H9 (cell line): ENCODE results near the gene NCAM1. TPM values are rescaled to one million over a fixed set of nuclear protein-coding genes. Genes with fewer than 3 reads are reported as not detected.

ENCODE experiments used
- DNase-seq: peaks from one replicate; pipeline ENCODE4 v3.0.0-alpha.2; 2017
- H2AFZ ChIP-seq: one replicate; pipeline ENCODE4 v1.6.1; 2013; ENCODE audit warnings: mild to moderate bottlenecking, low read length, control low read depth, moderate library complexity
- H2AK5ac ChIP-seq: 2 replicates; pipeline ENCODE4 v1.6.1; 2013; ENCODE audit warnings: low read length, control low read depth, mixed read lengths; ENCODE audit not compliant: insufficient read length
- H2BK120ac ChIP-seq: one replicate; pipeline ENCODE4 v1.6.1; 2013; ENCODE audit warnings: low read depth, mild to moderate bottlenecking, low read length, control low read depth, inconsistent platforms; ENCODE audit not compliant: poor library complexity, severe bottlenecking
- H2BK12ac ChIP-seq: 2 replicates; pipeline ENCODE4 v1.6.1; 2013; ENCODE audit warnings: low read length, control low read depth, mixed read lengths, low read depth; ENCODE audit not compliant: insufficient read length
- H2BK15ac ChIP-seq: 2 replicates; pipeline ENCODE4 v1.6.1; 2013; ENCODE audit warnings: low read depth, low read length, control low read depth
- H2BK20ac ChIP-seq: one replicate; pipeline ENCODE4 v1.6.1; 2013; ENCODE audit warnings: low read depth, mild to moderate bottlenecking, low read length, control low read depth, inconsistent platforms; ENCODE audit not compliant: poor library complexity, severe bottlenecking
- H2BK5ac ChIP-seq: 2 replicates; pipeline ENCODE4 v1.6.1; 2013; ENCODE audit warnings: low read length, control low read depth, mixed read lengths; ENCODE audit not compliant: insufficient read length
- H3K14ac ChIP-seq: 2 replicates; pipeline ENCODE4 v1.6.1; 2013; ENCODE audit warnings: low read length, control low read depth; ENCODE audit not compliant: insufficient read depth
- H3K18ac ChIP-seq: 2 replicates; pipeline ENCODE4 v1.6.1; 2013; ENCODE audit warnings: low read depth, mild to moderate bottlenecking, mixed read lengths, low read length, control low read depth; ENCODE audit not compliant: insufficient read length
- H3K23ac ChIP-seq: 2 replicates; pipeline ENCODE4 v1.6.1; 2013; ENCODE audit warnings: low read length, control low read depth, mixed read lengths, low read depth; ENCODE audit not compliant: insufficient read length
- H3K23me2 ChIP-seq: 2 replicates; pipeline ENCODE4 v1.6.1; 2013; ENCODE audit warnings: low read depth, mild to moderate bottlenecking, mixed read lengths, low read length, control low read depth; ENCODE audit not compliant: insufficient read length, poor library complexity, severe bottlenecking
- H3K27ac ChIP-seq: 2 replicates; pipeline ENCODE4 v1.5.1; 2013; ENCODE audit warnings: low read length, control low read depth, mixed read lengths, low read depth; ENCODE audit not compliant: insufficient read length
- H3K27me3 ChIP-seq: 2 replicates; pipeline ENCODE4 v1.6.1; 2013; ENCODE audit warnings: low read length, control low read depth, inconsistent platforms; ENCODE audit not compliant: insufficient read depth
- H3K4ac ChIP-seq: 2 replicates; pipeline ENCODE4 v1.6.1; 2013; ENCODE audit warnings: low read depth, mild to moderate bottlenecking, control low read depth, inconsistent platforms, low read length, moderate library complexity
- H3K4me1 ChIP-seq: 2 replicates; pipeline ENCODE4 v1.6.1; 2013; ENCODE audit warnings: low read length, control low read depth, inconsistent platforms; ENCODE audit not compliant: insufficient read depth
- H3K4me2 ChIP-seq: 2 replicates; pipeline ENCODE4 v1.6.1; 2013; ENCODE audit warnings: low read length, control low read depth, mixed read lengths; ENCODE audit not compliant: insufficient read length, insufficient read depth
- H3K56ac ChIP-seq: 2 replicates; pipeline ENCODE4 v1.6.1; 2013; ENCODE audit warnings: low read depth, mild to moderate bottlenecking, mixed read lengths, low read length, control low read depth; ENCODE audit not compliant: insufficient read length
- H3K79me1 ChIP-seq: 2 replicates; pipeline ENCODE4 v1.6.1; 2013; ENCODE audit warnings: low read depth, mild to moderate bottlenecking, moderate library complexity, low read length, control low read depth, inconsistent platforms; ENCODE audit not compliant: insufficient read depth, poor library complexity, severe bottlenecking
- H3K79me2 ChIP-seq: 2 replicates; pipeline ENCODE4 v1.6.1; 2013; ENCODE audit warnings: low read length, control low read depth, inconsistent platforms; ENCODE audit not compliant: insufficient read depth
- H3K9ac ChIP-seq: 2 replicates; pipeline ENCODE4 v1.6.1; 2013; ENCODE audit warnings: low read length, control low read depth, mixed read lengths; ENCODE audit not compliant: insufficient read length; ENCODE audit errors: extremely low read depth
- H3K9me3 ChIP-seq: one replicate; pipeline ENCODE4 v1.6.1; 2013; ENCODE audit warnings: low read depth, low read length, inconsistent platforms; ENCODE audit not compliant: control insufficient read depth
- H3T11ph ChIP-seq: one replicate; pipeline ENCODE4 v1.6.1; 2013; ENCODE audit warnings: mild to moderate bottlenecking, low read length, control low read depth, inconsistent platforms
- H4K20me1 ChIP-seq: one replicate; pipeline ENCODE4 v1.6.1; 2013; ENCODE audit not compliant: control insufficient read depth, insufficient read length, insufficient read depth
- H4K5ac ChIP-seq: 2 replicates; pipeline ENCODE4 v1.6.1; 2013; ENCODE audit warnings: low read depth, mild to moderate bottlenecking, mixed read lengths, low read length, control low read depth; ENCODE audit not compliant: insufficient read length
- H4K8ac ChIP-seq: replicated peaks from 2 replicates; pipeline ENCODE4 v1.6.1; 2013; ENCODE audit warnings: low read length, control low read depth, mixed read lengths, low read depth; ENCODE audit not compliant: insufficient read length
- H4K91ac ChIP-seq: 2 replicates; pipeline ENCODE4 v1.6.1; 2013; ENCODE audit warnings: low read depth, mild to moderate bottlenecking, moderate library complexity, mixed read lengths, low read length, control low read depth; ENCODE audit not compliant: insufficient read length
- H3K27ac Mint-ChIP-seq, 3 experiments: 2 replicates in 2 of 3; 3 replicates in 1 of 3; pipeline ENCODE4 v1.8.0; 2020 to 2021; ENCODE audit warnings: mixed read lengths in 3 of 3, mild to moderate bottlenecking in 1 of 3, moderate library complexity in 1 of 3
- H3K27me3 Mint-ChIP-seq: 2 replicates; pipeline ENCODE4 v1.8.0; 2021; ENCODE audit warnings: low read depth, mild to moderate bottlenecking, moderate library complexity, mixed read lengths
- H3K36me3 Mint-ChIP-seq, 3 experiments: 2 replicates in 2 of 3; 3 replicates in 1 of 3; pipeline ENCODE4 v1.8.0; 2020 to 2021; ENCODE audit warnings: low read depth in 3 of 3, mixed read lengths in 3 of 3; ENCODE audit not compliant: insufficient read depth in 1 of 3
- H3K4me1 Mint-ChIP-seq, 2 experiments: 2 replicates each; pipeline ENCODE4 v1.8.0; 2020; ENCODE audit warnings: mixed read lengths in 2 of 2
- H3K4me3 Mint-ChIP-seq, 2 experiments: 2 replicates in 1 of 2; 3 replicates in 1 of 2; pipeline ENCODE4 v1.8.0; 2020 to 2021; ENCODE audit warnings: mild to moderate bottlenecking in 2 of 2, mixed read lengths in 2 of 2, moderate library complexity in 1 of 2
- H3K9me3 Mint-ChIP-seq, 2 experiments: 2 replicates in 1 of 2; 3 replicates in 1 of 2; pipeline ENCODE4 v1.8.0; 2020; ENCODE audit warnings: mild to moderate bottlenecking in 2 of 2, mixed read lengths in 2 of 2, moderate library complexity in 1 of 2
- CTCF ChIP-seq: fragments of 200-600 bp; sonication (generic); conservative IDR thresholded peaks from 3 replicates; pipeline ENCODE4 v1.8.0; 2021; ENCODE audit warnings: antibody characterized with exemption, mild to moderate bottlenecking
- WGBS: extraction: QIAGEN DNeasy Blood & Tissue Kit; methylation state at CpG from one replicate; pipeline ENCODE4 v1.1.7; 2013; ENCODE audit warnings: missing lambda C conversion rate, low lambda C conversion rate, mixed read lengths; ENCODE audit not compliant: insufficient read length; ENCODE audit errors: extremely low coverage; 5-methylcytosine and 5-hydroxymethylcytosine counted together
- total RNA-seq: library from RNA; stranded (reverse); gene quantifications from 2 replicates; pipeline ENCODE4 v1.2.1, GENCODE V29; 2021

The NCAM1 gene
- total RNA-seq, 1 experiment from 2014 or later: 2.5 TPM

- no peaks in the 10 kb centered on the region for H3K79me2 ChIP-seq
- DNase-seq: no peak
- Mint-ChIP-seq H3K27me3 (no peaks in the 10 kb centered on the region), H3K36me3 (no peaks in the 10 kb centered on the region; a peak in 1 of 7 replicates), H3K27ac (no peak overlapping the region), H3K4me1 (peaks cover 2 to 6% of the 10 kb centered on the region in 2 experiments), H3K4me3 (no peak overlapping the region), H3K9me3 (no peaks in the 10 kb centered on the region)
- no peak overlapping the region for H3K23ac ChIP-seq
- H3K4me2 ChIP-seq: no peak overlapping the region
- no peak overlapping the region for H2BK5ac ChIP-seq
- H4K91ac ChIP-seq: no peak overlapping the region
- H3K23me2 ChIP-seq: no peaks in the 10 kb centered on the region
- H3K56ac ChIP-seq: no peak overlapping the region
- H3K9me3 ChIP-seq: no peaks in the 10 kb centered on the region
- H3K79me1 ChIP-seq: no peaks in the 10 kb centered on the region
- H2BK15ac ChIP-seq: no peak overlapping the region
- TF ChIP-seq CTCF: no peak
- H4K20me1 ChIP-seq: no peaks in the 10 kb centered on the region
- no peak overlapping the region for H3K27ac ChIP-seq
- 0 out of 2 replicates have a peak overlapping the region, but pooled peaks have one; percentile 12 for H3K14ac ChIP-seq
- no peak overlapping the region for H3T11ph ChIP-seq
- H2AFZ ChIP-seq: no peak overlapping the region
- no peaks in the 10 kb centered on the region for H3K4me1 ChIP-seq
- no peak overlapping the region for H2BK120ac ChIP-seq
- H4K5ac ChIP-seq: no peak overlapping the region
- H3K27me3 ChIP-seq: no peaks in the 10 kb centered on the region
- no peak overlapping the region for H2AK5ac ChIP-seq
- no peak overlapping the region for H3K4ac ChIP-seq
- no peak overlapping the region for H2BK12ac ChIP-seq
- WGBS: no CpG with 5 or more reads among the region's 9 CpGs
- no peak overlapping the region for H3K18ac ChIP-seq
- H2BK20ac ChIP-seq: no peak overlapping the region
- no peak overlapping the region for H3K9ac ChIP-seq
- H4K8ac ChIP-seq: no peak overlapping the region
These were observed 302.4 kb downstream of the NCAM1 start for GRCh38 chr11:113263458-113264259.
